Activated T-cell treated with anti-CD3 and anti-CD28 coated beads for 48 hours (primary cell): ENCODE results near the gene MRGPRF.
"Not testable (repeated sequence)": the region's sequence is repeated elsewhere in the genome, so short reads cannot be mapped to it uniquely, and the experiment has no call there.

Source experiments
- DNase-seq: peaks from one replicate; pipeline ENCODE4 v3.0.0-alpha.2; 2020; ENCODE audit warnings: low read depth

The MRGPRF gene

GRCh38 chr11:68987211-68987610, 25.8 kb downstream of the MRGPRF start:
- DNase-seq, result no peak

GRCh38 chr11:68983801-68984200, 29.2 kb downstream of the MRGPRF start:
- DNase-seq, result no peak

- no peak for DNase-seq
These were observed 30.9 kb downstream of the MRGPRF start for GRCh38 chr11:68982134-68982533.

- no peak for DNase-seq
These were observed 32.3 kb downstream of the MRGPRF start, which contains the start of gene MRGPRD for GRCh38 chr11:68980776-68981065. Gene MRGPRD (minus strand): TSS chr11:68980986. CDS start chr11:68980986, 0 bp downstream.

- DNase-seq, result no peak
These were observed 32.9 kb downstream of the MRGPRF start for GRCh38 chr11:68979931-68980775.

GRCh38 chr11:68978931-68979594, 34.0 kb downstream of the MRGPRF start:
- no peak for DNase-seq

GRCh38 chr11:68978626-68978930, 34.5 kb downstream of the MRGPRF start:
- DNase-seq, result no peak

- DNase-seq, result no peak
These were observed 35.0 kb downstream of the MRGPRF start for GRCh38 chr11:68977781-68978625.

GRCh38 chr11:68976563-68976962, 36.5 kb downstream of the MRGPRF start:
- no peak for DNase-seq

GRCh38 chr11:68976095-68976494, 37.0 kb downstream of the MRGPRF start:
- no peak for DNase-seq

GRCh38 chr11:68974421-68975194, 38.4 kb downstream of the MRGPRF start:
- DNase-seq, result no peak

GRCh38 chr11:68973706-68974105, 39.3 kb downstream of the MRGPRF start:
- DNase-seq, result not testable (repeated sequence)

- DNase-seq, result no peak
These were observed 39.8 kb downstream of the MRGPRF start for GRCh38 chr11:68973219-68973618.

- DNase-seq, result no peak
These were observed 42.0 kb downstream of the MRGPRF start for GRCh38 chr11:68970921-68971636.

GRCh38 chr11:68969386-68969785, 43.7 kb downstream of the MRGPRF start:
- no peak for DNase-seq

- no peak for DNase-seq
These were observed 44.5 kb downstream of the MRGPRF start for GRCh38 chr11:68968306-68969250.

GRCh38 chr11:68966894-68967780, 45.9 kb downstream of the MRGPRF start:
- no peak for DNase-seq

GRCh38 chr11:68965901-68966853, 46.9 kb downstream of the MRGPRF start:
- no peak for DNase-seq
